Endometrial microvascular endothelial cells (primary cell): Measurements from ENCODE around the gene MAP3K4. TPM values are rescaled to one million over a fixed set of nuclear protein-coding genes. Genes with fewer than 3 reads are reported as not detected.

Experiments
- in situ Hi-C: cut with HindIII; loops from 2 replicates; pipeline ENCODE4 v1.10.0; 2017; ENCODE audit warnings: low sequenced_read_pairs, low pct_unique_long_range_greater_than_20kb; ENCODE audit errors: inconsistent ontology term
- total RNA-seq: library from RNA; depleted of rRNA; stranded (reverse); fragments of >200 nt; gene quantifications from one replicate; pipeline ENCODE4 v1.2.3, GENCODE V29; 2015; ENCODE audit errors: inconsistent ontology term

The MAP3K4 gene
- total RNA-seq, 1 donor from 2014 or later = 16.7 TPM

DNA sequence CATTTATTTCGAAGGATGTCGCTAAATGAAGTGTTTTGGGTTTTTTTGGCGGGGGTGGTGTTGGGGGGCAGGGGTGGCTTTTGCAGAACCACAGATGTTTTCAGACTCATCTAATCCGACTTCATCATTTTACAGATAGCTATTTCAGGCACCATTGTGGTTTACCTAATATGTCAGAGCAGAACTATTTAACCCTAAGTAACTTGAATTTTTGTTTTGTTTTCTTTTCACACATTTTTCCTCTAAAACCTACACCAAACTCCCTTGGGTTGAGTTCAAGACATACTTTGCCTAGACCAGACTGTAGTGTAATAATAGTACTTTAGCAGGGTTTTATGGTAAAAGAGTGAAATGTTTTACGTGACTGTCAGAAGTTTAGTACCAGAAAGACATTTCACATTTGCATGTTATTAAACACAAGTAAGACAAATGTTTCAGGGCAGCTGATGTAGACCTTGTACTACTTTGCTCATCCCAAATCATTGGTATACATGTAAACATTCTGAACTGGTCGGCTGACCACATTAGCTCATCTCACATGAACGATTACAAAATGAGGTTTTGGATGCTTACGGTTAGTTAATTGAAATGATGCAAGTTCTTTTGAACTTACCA is 37.7 kb downstream of the MAP3K4 start:
- in situ Hi-C loops = no loop called here

DNA sequence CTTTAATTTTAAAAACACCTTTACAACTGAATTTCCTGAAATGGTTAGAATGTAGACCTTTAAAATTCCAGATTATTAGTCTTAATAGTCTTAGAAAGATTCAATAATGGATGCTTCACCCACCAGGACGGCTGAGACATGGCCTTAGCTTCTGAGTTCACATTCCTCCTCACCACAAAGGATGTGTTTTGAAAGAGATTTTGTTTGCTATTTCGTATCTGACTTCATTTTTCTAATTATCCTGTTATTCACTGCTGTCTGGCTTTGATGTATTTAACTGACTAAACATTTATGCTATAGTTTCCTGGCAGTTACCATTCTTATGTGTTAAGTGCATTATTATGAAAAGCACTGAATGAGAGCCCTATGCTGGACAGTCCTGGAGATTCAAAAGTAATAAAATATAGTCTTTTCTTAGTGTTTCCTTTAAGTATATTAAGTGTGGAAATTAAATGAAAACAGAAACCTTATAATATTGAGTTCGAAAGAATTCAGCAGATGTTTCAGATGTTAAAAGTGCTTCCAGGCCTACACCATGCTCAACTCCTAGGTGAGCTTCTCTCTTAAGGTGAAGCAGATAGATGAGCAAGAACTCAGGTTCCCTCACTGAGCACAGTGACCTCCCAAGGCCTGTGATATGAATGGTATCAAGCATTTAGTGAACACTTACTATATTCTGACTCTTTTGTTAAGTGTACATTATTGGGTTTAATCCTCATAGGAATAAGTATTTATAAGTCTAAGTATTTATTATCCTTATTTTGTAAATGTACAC is 40.3 kb downstream of the MAP3K4 start:
- in situ Hi-C loops = no loop called here

DNA sequence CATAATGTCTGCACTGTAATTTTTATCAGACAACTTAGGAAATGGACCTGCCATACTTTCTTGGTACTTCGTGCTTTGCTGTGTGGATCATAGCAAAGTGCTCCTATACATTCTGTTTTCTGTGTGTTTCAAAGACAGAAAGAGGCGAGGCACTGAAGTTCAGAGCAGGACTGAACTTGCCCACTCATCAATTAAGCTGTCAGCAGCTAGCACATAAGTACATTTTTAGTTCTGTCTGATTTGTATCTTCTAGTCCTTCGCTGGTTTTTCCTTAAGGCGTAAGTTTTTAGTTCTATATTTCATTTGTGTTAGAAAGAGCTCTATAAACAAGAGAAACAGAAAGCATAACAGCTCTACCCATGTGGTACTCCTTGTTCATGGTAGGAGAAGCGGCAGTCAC is 42.1 kb downstream of the MAP3K4 start:
- in situ Hi-C loops = no loop called here

DNA sequence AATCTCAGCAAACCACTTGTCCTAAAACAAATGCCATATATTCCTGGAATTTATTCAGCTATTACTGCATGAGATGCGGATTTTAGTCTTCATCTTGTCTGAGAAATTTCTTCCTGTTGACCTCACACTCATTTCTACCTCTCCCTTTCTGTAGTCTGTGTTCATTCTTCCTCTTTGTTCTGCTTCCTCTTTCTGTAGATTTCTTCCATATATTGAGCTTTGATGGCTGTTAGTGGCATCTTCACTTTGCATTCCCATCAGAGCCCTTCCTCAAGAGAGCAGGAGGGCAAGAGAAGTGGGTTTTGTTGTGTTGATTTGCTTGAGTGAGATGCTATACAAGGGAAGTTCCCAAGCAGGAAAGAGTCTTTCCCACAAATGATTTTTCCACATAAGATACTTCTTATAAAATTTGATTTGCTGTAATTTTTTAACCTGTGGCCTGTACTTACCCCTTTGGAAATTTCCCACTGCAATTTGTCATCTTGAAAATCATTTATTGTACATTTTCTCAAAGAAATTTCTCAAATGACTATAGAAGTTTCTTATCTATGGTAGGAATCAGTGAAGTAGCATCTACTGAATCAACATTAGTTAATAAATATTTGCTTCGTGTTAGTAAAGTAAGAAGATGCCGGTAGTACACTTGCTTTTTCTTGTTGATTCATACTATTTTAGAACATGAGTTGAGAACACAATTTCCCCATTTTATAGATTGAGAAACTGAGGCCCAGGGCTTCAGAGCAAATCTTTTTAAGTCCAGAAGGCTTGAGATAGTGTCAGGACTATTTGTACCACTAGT is 43.8 kb downstream of the MAP3K4 start:
- in situ Hi-C loops = no loop called here

DNA sequence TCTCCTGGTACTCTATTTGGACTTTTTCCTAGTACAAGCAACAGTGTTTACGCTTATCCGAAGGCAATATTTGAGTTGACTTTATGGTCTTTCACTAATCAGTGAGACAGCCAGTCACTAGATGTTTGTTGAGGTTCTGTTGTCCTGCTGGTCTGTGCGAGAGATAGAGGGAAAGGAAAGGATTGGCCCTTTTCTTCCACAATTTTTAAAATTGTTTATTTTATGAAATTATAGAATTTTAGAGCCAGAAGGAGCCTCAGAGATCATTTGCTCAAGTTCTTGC is 44.4 kb downstream of the MAP3K4 start:
- in situ Hi-C loops = no loop called here

DNA sequence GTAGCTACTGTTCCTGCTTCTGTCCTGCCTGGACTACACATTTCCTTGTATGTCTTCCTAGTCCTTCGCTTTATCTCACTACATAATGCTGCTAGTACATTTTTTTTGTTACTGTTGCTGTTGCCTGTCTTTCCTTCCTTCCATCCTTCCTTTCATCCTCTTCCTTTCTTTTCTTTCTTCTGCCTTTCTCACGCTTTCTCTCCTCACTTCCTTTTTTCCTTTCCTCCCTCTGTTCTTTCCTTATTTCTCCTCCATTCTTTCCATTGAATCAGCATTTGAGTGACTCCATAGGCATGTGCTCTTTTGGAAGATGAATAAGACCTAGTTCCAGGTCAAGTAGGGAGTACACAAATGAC is 46.3 kb downstream of the MAP3K4 start:
- in situ Hi-C loops = no loop called here

DNA sequence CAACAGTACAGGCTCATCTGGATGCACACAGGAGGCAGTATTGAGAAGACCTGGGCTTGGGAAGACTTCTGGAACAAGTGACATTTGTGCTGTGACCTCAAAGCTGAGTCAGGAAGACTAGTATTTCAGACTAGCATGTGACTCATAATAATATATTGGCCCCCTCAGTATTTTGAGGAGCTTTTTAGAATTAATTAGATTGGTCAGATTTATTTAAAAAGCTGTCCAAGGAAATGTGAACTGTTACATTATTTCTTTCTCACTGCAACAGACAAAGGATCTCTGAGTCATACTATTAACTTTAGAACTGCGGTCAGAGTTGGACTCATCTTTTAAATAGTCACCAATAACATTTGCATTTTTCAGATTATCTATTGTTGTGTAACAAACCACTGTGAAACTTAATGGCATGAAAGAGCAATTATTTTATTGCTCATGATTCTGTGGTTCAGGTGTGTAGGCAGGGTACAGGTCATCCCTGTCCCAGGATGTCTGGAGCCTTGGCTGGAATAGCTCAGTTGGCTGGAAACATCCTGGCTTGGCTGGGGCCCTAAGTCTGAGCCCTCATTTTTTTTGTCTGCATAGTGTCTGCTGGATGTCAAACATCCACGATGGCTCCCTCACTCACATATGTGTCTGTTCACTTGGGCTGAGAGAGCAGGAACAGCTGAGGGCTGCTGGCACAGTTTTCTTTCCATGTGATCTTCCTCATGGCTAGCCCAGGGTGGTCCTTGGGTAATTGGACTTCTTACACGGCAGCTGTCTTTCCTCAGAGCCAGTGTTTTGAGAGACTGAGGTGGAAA is 46.9 kb downstream of the MAP3K4 start:
- in situ Hi-C loops = no loop called here

DNA sequence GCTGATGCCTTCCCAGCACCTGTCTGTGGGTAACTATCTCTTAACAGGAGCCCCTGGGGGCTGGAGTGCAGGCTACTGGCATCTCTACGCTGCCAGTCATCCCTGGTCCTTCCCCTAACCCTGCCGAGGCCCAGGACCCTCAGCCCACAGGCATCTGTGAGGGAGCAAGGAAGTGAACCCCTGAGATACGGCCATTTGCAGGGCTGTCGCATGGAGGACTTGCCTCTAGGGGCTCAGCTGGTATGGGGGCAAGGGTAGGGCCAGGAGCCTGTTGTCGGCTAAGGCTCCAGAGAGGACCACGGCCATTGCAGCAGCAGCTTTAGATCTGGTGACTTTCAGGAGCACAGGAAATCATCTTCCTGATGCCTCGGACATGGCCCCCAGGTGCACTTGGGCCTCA is 49.7 kb downstream of the MAP3K4 start:
- in situ Hi-C loops = no loop called here

DNA sequence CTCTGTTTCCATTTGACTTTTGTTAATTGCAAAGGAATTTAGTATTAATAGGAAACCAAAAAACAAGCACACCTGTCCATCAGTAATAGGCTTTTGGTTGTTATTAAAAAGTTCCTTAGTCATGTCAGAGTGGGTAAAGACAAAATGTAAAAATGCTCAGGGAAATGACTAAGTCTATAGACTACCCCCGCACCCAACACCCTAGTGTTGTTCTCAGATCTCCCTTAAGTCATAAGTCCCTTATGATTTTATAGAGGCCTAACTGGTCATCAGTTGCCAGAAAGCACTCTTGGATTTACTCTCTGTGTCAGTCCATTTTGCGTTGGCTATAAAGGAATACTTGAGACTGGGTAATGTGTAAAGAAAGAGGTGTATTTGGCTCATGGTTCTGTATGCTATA is 52.8 kb downstream of the MAP3K4 start:
- in situ Hi-C loops = no loop called here

DNA sequence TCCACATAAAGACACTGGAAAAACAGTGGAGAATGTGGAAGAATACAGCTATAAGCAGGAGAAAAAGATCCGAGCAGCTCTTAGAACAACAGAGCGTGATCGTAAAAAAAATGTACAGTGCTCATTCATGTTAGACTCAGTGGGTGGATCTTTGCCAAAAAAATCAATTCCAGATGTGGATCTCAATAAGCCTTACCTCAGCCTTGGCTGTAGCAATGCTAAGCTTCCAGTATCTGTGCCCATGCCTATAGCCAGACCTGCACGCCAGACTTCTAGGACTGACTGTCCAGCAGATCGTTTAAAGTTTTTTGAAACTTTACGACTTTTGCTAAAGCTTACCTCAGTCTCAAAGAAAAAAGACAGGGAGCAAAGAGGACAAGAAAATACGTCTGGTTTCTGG is 57.1 kb downstream of the MAP3K4 start:
- in situ Hi-C loops = no loop called here

DNA sequence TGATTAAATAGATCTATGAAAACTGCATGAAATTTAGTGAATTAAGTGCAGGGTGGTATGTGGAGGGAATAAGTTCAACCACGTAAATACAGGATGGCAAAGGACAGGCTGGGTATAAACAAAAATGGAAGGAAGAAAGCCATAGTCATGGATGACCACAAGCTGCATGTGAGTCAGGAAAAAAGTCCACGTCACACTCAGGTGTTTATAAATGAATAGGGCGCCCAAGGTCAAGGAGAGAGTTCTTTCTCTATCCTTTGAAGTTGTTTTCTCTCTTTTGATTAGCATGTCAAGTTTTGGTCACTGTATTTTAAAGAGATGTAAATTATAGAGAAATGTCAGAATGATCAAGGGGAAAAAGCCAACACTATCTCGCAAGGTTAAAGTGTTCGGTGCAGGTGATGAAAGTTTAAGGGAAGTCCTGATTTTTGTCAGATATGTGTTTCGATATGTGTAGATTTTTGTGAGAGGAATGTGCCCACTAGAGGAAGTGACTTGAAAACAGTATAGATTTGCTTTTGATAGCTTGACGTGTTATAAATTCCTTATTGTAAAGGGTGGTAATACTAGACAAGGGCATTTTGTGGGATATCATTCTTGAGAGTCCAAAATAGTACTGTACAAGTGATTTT is 58.7 kb downstream of the MAP3K4 start:
- in situ Hi-C loops = no loop called here

DNA sequence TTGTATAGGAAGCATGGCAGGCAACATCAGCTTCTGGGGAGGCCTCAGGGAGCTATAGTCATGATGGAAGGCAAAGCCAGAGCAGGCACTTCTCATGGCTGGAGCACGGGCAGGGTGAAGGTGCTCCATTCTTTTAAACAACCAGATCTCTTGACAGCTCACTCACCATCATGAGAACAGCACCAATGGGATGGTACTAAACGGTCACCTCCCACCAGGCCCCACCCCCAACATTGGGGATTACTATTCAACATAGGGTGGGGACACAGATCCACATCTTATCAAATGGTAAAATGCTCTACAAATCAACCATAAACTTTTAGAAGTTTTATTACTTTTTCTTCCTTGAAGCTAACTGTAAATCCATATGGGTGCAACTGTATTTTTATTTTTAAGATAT is 61.5 kb downstream of the MAP3K4 start:
- in situ Hi-C loops = no loop called here

DNA sequence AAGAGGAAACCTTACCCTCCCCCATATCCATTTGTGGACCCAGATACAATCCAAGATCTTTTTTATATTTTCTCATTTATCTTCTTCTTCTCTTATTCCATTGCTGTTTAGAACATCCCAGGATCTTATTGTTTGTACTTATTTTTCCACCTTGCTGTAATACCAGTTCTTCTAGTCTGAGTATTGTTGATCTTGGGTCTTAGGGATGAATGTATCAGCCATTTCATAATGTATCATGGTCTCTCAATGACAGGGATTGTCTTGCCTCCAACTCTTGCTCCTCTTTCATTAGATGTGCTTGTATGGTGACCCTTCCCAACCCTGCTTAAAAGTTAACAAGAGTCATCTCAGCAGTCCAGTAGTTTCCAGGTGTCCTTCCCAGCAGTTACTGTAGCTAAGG is 63.3 kb downstream of the MAP3K4 start:
- in situ Hi-C loops = no loop called here

DNA sequence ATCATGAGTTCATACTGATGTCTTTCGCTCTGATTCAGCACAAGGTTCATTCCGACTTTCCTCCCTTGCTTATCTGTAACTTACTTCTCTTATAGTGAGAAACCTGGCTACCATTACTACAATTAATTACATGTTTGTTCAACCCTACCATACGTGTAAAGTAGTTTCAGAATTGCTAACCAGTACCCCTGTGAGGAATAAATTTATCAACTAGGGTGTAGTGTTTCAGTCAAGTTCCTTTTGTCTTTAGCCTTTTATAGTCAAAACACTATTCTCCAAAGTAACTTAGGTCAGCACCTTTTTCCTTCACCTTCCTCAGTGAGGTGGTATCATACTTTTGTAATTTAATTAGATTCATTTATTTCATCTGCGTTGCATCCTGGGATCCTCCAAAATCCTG is 64.9 kb downstream of the MAP3K4 start:
- in situ Hi-C loops = no loop called here

DNA sequence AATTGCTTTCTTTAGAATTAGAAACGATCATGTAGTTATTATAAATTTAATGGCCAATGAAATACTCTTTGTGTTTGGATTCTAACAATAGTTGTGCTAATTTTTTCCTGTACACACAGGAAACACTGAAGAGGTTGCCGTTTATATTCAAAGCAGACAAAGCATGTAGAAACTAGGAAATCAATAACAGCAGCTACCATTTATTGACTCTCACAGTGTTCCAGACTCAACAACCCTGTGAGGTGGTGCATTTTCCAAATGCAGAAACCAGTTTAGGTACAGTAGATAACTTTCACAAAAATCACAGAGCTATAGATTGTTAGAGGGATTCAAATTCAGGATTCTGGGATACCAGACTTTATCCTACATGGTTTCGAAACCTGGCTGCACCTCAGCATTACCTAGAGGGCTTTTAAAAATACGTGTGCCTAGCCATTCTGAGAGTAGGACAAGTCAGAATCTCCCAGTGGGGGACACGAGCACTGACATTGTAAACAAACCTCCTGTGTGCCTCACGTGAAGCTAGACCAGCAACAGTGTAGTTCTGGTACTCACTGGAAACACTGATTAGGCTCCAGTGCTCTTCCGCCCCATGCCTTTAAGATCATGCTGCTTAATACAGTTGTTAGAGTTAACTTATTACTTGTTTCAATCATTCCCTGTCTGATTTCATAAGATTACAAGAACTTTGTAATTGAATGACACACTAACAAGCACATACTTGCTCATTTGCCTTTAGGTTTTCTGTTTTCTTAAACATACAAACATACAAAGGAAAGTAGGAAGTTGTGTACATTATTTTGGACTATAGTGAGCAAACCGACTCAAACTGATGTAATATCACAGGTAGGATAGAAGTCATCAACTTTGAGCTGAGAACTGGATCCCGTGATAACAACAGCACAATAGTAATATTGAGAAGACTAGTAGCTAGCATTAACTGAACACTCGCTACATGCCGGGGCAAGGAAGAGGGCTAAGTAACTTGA is 65.8 kb downstream of the MAP3K4 start:
- in situ Hi-C loops = no loop called here

DNA sequence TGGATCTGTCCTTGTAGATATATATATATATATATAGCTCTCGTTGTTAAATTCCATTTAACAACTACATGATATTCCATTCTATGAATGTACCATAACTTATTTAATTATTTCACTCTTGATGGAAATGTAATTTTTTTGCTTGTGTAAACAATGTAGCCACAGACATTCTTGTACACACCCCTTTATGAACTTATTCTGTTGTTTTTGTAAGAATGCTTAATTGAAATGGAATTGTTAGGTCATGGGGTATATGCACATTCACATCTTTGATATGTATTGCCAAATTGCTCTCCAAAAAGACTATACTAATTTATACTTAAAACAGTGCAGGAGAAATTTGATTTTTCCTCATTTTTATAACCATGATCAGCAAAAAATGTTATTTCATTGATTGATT is 67.2 kb downstream of the MAP3K4 start:
- in situ Hi-C loops = no loop called here

DNA sequence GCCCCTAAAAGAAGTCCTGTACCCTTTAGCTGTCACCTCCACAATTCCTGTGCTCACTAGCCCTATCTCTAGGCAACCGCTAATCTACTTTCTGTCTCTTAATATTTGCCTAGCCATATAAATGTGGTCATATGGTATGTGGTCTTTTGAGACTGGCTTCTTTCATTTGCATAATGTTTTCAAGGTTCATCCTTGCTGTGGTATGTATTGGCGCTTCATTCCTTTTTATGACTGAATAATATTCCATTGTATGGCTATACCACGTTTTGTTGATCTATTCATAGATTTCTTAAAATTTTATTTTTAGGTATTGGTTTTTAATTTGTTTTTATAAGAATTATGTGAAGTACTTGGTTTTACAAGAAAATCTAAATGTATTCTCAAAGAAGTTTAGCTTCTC is 70.0 kb downstream of the MAP3K4 start:
- in situ Hi-C loops = no loop called here

DNA sequence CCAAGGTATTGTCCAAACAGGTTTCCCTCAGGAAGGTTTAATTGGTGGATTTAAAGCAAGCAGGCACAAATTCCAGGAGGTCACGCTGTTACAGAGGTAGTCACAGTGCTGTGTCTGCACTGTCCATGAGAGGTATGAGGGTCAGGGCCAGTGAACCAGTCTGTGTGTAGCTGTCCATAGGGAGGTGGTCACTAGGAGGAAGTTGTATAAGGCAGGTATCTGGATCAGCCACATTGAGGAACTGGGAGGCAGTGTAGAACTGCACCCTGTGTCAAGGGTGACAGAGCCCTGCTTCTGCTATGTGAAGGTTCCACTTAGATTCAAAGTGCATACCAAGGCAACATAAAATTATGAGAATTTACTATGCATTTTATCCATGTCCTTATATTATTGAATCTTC is 73.3 kb downstream of the MAP3K4 start:
- in situ Hi-C loops = no loop called here
